Endometrial microvascular endothelial cells (primary cell): ENCODE results near the gene SLCO4A1. TPM values are rescaled to one million over a fixed set of nuclear protein-coding genes. Genes with fewer than 3 reads are reported as not detected.

Experiments used
- in situ Hi-C: cut with HindIII; loops from 2 replicates; pipeline ENCODE4 v1.10.0; 2017; ENCODE audit warnings: low sequenced_read_pairs, low pct_unique_long_range_greater_than_20kb; ENCODE audit errors: inconsistent ontology term
- total RNA-seq: library from RNA; depleted of rRNA; stranded (reverse); fragments of >200 nt; gene quantifications from one replicate; pipeline ENCODE4 v1.2.3, GENCODE V29; 2015; ENCODE audit errors: inconsistent ontology term

Gene SLCO4A1
- total RNA-seq, 1 donor from 2014 or later: 5.9 TPM

DNA sequence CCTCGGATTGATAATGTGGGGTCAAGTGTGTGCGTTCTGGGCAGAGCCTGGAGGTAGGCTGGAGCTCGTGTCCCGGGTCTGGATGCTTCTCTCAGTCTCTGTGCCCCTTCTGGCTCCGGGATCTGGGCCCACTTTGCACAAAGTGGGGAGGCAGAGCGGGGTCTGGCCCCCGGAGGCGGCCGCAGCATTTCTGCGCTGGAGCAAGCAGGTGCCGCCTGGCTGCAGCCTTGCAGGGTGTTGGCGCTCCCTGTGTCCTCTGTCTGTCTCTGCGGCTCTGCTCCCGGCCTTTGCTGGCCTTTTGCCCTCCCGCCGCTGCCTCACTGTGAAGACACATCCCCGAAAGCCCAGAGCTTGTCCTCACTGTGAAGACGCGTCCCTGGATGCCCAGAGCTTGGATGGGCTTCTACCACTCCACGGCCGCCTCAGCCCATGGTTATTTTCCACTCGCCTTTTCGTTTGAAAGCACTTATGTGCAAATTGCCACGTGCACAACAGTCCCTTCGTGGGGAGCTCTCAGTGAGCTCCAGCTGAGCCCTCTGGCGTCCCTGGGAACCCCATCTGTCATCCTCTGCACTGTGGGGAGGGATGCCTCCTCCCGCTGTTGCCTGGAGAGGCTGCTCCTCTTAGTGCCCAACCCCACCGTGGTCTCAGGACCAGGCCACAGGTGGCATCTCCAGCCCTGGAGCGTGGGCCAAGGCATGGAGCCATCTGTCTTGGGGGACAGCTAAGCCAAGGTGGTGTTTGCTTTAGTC, 17.4 kb downstream of the SLCO4A1 start:
- in situ Hi-C loops: no loop called here

DNA sequence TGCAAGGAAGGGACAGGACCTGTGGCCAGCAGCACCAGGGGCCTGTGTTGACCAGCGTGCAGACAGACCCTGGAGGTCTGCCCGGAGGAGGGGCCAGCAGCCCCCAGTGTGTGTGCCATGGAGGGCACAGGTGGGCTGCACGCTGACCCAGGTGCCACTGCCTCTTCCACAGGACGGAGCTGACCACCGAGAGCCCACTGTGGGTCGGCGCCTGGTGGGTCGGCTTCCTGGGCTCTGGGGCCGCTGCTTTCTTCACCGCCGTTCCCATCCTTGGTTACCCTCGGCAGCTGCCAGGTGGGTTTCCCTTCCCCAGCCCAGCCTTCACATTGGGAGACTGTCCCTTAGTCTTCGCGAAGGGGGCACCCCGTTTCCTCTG, 17.9 kb downstream of the SLCO4A1 start:
- in situ Hi-C loops: no loop called here

DNA sequence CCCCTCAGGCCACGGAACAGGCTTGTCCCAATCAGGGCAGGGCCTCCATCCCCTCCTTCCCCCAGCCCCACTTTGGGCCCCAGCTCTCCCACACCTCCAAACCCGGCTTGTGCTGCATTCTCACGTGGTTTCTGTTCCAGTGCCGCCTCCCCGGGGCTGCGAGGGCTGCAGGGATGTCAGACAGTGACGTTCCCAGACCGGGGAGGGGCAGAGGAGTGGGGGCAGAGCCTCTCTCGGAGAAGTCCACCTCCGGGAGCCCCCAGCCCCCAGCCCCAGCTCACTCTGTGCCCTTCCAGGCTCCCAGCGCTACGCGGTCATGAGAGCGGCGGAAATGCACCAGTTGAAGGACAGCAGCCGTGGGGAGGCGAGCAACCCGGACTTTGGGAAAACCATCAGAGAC, 18.5 kb downstream of the SLCO4A1 start:
- in situ Hi-C loops: no loop called here

DNA sequence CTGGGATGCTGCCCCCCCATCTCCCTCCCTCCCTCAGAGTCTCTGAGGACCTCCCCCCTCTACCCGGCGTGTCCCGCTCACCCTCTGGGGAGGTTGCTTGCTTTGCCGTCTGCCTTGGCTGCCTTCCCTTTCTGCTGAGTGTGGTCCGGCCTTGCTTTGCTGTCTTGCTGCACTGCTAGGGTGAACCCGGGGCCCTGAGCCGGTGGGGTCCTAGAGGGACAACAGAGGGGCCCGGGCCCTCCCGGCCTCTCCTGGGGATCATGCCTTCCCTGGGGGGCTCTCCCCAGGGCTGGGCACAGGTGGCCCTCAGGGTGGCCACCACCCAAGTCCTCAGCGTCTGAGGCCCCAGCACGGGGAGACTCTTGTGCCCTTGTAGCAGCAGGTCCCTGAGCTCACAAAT, 19.3 kb downstream of the SLCO4A1 start:
- in situ Hi-C loops: no loop called here

DNA sequence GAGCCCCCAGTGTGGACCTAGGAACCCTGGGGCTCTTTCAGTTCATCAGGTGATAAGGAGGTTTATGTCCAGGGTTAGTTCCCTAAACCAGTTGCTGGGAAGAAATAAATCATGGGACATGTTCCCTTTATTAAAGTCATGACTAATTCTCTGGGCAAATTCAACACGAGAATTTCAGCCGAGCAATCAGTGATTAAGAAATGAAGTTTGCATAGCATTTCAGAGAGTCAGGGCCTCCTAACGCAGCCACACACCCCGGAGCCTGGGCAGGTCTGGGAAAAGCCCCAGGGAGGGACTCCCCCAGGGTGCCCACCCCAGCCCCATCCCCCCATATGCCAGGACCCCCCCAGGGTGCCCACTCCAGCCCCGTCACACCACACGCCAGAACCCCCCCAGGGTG, 20.1 kb downstream of the SLCO4A1 start:
- in situ Hi-C loops: no loop called here

DNA sequence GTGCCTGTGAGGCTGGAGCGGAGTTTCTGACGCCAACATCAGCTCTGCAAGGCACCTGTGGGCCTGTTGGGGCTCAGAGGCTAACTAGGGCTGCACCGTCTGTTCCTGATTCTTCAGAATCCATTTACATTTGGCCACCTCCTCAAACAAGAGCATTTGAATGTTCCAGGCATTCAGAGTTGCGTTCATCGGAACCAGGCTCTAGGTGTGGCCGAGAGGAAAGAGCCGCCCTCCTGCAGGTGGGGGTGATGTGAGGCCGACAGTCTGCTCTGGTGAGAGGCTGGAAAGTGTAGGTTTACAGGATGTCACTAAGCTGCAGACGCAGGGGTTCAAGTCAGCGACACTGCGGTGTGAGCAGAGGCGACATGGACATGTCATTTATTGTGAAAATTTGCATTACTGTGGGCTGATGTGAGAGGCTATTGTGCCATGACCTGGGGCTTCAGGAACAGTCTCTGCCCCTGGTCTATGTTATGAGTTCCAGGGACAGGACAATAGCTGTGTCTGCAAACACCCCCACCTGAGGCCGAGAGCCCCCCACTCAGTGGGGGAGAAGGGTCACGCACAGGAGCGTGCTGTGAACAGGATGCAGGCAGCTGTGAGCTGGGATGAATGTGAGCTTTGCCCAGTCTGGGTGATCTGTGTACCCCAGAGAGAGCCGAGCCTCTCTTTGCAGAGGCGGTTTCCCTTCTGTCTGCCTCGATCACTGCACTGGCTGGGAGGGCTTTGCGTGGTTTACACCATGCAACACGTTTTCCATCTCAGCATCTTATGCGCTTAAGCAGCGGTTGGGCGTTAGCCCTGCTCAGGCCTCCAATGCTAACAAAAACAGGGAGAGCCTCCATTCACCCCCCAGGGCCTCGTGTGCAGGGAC, 21.1 kb downstream of the SLCO4A1 start:
- in situ Hi-C loops: no loop called here

DNA sequence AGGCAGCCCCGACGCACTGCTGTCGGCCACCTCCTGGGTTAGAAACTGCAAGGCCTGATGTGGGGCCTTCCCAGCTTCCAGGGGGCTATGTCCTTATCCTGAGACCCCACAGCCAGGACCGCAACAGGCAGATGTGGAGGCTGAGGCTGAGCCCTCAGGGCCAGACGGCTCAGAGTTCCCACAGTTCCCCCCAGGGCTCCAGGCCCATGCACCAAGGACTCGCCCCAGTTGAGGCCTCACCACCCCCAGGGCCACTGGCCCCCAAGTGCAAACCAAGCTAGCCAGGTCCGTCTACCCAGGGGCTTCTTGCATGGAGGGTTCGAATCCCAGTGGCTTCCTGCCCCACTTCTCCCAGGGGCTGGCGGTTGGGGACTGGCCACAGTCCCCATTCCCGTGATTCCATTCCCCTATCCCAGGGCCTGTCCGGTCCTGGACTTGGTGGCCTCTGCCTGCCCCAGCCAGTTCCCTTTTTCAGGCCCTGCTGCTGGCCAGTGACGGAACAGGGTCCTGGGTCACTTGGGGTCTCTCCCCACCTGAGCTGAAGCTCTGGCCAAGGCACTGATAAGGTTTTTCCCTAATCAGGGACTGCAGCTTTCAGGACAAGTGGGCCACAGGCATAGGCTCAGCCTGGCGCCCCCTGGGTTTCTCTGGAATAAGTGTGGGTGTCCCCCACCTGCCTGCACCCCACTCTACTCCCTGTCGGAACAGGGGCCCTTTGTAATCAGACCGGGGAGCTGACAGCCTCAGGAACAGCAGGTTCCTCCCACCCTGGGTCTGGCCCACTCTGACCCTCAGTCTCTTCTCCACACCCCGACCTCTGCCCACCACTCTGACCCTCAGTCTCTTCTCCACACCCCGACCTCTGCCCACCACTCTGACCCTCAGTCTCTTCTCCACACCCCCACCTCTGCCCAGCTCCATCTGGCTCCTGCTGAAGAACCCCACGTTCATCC, 22.0 kb downstream of the SLCO4A1 start:
- in situ Hi-C loops: no loop called here

DNA sequence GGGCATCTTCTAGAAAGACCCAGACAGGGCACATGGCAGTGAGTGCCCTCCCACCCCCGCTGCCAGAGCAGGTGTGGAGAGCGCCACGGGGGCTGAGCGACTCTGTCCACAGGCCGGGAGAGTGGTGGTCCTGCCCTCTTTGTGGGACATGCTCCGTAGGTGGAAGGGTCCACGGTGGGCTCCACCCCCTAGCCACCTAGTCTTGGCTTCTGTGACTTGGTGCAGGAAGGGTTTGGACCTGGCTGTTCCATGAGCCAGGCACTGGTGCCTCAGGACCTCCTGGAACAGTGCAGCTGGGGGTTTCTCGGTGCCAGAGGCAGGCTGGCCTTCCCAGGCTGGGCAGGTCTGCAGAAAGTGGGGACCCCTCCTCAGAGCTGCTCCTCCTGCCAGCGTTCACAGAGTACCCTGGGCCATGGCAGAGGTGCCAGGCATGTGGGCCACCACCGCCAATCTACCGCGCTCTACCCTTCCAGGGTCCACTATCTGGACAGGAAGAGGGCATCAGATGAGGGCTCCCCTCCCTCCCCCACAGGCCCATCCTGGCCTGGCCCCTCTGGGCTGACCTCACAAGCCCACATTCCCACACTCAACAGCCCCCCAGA, 23.0 kb downstream of the SLCO4A1 start:
- in situ Hi-C loops: no loop called here

DNA sequence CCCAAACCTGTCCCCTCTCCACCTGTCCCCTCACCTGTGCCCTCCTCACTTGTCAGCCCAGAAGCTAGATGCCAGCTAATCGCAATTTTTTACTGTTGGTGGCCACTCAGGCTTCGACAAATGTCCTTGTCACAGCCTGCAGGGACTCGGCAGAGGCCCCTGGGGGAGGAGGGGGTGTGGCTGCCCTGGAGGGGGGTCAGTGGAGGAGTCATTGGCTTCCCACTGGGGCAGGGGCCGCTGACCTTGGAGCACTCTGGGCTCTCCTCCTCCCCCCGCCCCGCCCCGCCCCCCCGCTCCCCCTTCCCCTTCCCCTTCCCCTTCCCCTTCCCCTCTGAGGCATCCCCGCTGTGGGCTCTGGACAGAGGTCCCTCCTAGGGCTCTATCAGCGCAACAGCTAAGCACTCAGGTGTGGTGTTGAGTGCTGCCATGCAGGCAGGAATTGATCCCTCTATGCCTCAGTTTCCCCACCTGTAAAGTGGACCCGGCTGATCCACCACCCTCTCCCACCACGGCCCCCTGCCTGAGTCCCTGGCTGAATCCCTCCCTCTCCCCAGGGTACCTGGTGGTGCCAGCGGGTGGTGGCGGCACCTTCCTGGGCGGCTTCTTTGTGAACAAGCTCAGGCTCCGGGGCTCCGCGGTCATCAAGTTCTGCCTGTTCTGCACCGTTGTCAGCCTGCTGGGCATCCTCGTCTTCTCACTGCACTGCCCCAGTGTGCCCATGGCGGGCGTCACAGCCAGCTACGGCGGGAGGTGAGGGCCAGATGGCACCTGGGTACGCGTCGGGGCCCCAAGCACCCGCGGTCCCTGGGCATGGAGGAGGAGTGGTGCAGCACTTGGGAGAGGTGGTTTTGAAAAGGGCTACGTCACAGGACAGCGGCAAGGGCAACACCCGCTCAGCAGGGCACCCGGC, 23.8 kb downstream of the SLCO4A1 start:
- in situ Hi-C loops: no loop called here

DNA sequence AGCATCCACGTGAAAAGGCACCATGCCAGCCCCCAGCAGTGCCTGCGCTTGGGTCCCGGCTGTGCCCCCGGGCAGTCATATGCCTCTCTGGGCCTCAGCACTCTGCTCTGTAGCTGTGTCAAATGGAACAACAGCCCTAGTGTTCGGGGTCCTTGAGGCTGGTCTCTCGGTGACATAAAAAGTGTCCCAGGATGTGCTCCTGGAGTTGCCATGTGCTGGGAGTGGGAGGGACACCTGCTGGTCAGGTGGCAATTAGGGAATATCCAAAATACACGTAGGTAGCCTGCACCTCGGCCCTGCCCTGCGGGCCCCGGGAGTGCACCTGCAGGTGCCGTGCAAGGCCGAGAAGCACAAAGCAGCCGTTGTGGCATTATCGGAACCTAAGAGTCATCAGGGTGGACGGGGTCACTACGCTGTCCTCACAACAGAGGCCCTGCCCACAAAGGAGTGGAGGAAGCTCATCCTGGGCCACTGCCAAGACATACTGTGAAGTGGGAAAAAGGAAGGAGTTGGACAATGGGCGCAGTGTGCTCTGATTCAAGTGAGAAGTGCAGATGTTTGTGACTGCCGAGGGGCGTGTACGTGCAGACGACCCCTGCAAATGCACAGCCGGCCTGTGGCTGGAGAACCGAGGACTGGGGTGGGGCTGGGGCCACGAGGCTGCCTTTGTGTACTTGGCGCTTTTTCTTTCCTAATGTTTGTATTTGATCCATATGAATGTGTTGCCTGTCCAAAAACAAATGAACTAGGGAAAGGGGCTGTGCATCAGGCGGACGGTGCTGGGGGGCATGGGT, 24.6 kb downstream of the SLCO4A1 start:
- in situ Hi-C loops: no loop called here

DNA sequence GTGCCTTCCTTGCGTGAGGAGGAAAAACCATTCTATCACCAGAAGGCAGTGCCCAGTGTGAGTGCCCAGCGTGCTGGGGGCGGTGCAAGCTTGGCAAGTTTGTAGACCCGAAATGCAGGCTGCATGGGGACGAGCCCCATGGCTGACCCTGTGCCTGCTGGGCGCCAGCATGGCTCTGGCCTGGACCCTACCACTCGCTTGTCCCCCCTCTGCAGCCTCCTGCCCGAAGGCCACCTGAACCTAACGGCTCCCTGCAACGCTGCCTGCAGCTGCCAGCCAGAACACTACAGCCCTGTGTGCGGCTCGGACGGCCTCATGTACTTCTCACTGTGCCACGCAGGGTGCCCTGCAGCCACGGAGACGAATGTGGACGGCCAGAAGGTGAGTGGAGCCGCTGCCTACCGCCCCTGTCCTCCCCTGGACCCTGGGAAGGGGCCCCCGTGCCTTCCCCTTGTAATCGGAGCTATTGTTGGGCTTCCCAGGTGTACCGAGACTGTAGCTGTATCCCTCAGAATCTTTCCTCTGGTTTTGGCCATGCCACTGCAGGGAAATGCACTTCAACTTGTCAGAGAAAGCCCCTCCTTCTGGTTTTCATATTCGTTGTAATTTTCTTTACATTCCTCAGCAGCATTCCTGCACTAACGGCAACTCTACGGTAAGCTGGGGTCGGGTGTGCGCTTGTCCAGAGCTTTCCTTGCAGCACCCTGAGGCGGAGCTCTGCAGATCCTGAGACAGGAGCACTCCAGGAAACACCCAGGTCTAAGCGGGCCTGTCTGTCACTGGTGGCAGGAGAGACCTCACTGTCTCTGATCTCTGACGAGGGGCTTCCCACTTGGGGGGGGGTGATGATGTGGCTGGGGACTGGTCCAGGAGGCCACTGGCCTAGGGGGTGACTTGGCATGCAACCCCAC, 25.5 kb downstream of the SLCO4A1 start:
- in situ Hi-C loops: no loop called here

DNA sequence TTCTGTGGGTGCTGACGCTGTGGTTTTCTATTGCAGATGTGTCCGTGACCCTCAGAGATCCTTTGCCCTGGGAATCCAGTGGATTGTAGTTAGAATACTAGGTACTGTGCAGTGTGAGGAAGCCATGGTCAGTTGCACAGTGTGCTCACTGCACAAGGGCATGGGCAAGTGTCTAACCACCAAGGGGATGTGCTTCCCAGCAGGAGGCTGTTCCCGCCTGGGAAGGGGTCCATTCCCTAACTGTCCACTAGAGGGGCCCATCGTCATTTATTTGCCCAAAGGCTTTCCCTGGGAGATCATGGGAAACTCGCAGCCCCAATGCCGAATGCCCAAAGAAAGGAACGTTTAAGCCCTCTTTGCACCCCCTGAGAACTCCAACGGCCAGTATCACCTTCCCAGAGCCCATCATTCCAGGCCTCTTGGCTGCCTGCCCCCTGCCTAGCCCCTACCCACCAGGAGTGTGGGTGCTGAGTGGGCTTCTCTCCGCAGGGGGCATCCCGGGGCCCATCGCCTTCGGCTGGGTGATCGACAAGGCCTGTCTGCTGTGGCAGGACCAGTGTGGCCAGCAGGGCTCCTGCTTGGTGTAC, 26.2 kb downstream of the SLCO4A1 start:
- in situ Hi-C loops: no loop called here

DNA sequence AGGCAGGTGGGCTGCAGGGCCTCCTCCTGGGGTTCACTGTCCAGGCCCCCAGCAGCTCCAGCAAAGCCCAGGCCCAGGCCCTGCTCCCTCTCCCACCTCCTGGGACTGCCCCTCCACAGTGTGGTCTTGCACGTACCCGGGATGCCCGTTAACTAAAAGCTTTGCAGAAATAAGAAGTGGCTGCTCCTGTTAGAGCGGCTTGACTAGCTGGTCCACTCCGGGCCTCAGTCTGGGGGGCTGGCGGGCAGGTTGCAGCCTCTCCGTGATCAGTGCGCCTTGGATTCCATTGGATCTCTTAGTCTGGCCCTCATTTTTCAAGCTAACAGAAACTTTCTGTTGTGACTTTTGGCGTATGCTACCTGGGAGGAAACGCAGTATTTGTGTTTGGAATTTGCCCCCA, 26.9 kb downstream of the SLCO4A1 start:
- in situ Hi-C loops: no loop called here

DNA sequence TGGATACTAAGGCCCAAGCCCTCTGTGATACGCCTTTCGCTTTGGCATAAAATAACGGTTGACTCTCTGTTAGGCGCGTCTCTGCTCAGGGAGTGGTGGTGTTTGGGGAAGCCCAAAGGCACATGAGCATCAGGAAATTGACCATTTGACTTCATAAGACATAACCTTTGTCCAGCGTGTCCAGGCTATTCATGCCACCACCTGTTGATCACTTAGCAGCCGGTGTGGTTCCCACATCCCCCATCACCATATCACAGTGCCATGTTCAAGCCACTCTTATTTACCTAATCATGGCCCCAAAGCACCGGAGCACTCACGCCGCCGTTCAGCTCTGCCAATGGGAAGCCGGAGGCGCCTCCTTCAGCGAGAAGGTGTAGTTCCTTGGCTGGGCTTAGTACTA, 27.9 kb downstream of the SLCO4A1 start:
- in situ Hi-C loops: no loop called here

DNA sequence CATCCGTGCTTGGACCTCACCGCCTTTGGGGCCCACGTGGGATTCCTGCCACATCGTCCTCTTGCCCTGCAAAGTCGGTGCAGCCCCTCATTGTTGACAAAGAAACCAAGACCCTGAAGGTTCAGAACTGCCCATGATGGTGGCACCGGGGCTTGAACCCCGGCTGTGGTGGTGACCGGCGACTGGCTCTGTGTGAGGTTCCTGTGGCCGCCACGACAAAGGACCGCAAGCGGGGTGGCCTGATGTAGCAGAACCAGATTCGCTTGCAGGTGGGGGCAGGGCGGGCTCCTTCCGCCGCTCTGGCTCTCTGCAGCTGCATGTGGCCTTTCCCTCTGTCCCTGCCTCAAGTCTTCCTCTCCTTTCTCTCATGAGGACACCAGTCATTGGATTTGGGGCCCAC, 28.7 kb downstream of the SLCO4A1 start:
- in situ Hi-C loops: no loop called here

DNA sequence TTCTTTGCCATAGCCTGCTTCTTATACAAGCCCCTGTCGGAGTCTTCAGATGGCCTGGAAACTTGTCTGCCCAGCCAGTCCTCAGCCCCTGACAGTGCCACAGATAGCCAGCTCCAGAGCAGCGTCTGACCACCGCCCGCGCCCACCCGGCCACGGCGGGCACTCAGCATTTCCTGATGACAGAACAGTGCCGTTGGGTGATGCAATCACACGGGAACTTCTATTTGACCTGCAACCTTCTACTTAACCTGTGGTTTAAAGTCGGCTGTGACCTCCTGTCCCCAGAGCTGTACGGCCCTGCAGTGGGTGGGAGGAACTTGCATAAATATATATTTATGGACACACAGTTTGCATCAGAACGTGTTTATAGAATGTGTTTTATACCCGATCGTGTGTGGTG, 29.5 kb downstream of the SLCO4A1 start:
- in situ Hi-C loops: no loop called here
